Naive thymus-derived CD4-positive, alpha-beta T cell (primary cell): ENCODE data around the gene SYNDIG1L. TPM values are rescaled to one million over a fixed set of nuclear protein-coding genes. Genes with fewer than 3 reads are reported as not detected.
"Not testable (repeated sequence)": the region's sequence is repeated elsewhere in the genome, so short reads cannot be mapped to it uniquely, and the experiment has no call there.

ENCODE experiments used
- ATAC-seq: fragments of 150-1000 bp; cut with Tn5 transposase; 2 replicates; pipeline ENCODE4 v1.10.0; 2021; ENCODE audit warnings: mild to moderate bottlenecking, moderate library complexity
- CTCF ChIA-PET: fragments of 350-600 bp; sonication (Branson Sonifier 250); formaldehyde crosslinking; loops from one replicate; lab custom pipeline; 2021; ENCODE audit warnings: antibody characterized with exemption; lab: Charles Lee
- POLR2A ChIA-PET: fragments of 350-600 bp; sonication (Branson Sonifier 250); formaldehyde crosslinking; loops from one replicate; lab custom pipeline; 2021; ENCODE audit warnings: antibody characterized with exemption, inconsistent platforms; lab: Charles Lee
- DNase-seq, 9 donors: peaks; one replicate each; pipeline versions ENCODE4 v3.0.0 to v3.0.0-alpha.2; 2020 to 2022; ENCODE audit warnings: mixed read lengths in 1 of 9
- H3K27ac ChIP-seq: one replicate; pipeline ENCODE4 v1.7.0; 2013; ENCODE audit warnings: mild to moderate bottlenecking, low read depth, low read length, moderate library complexity
- H3K27me3 ChIP-seq, 2 donors: one replicate each; pipeline ENCODE4 v1.7.0; 2013; ENCODE audit warnings: low read length in 2 of 2, mild to moderate bottlenecking in 2 of 2, moderate library complexity in 2 of 2; ENCODE audit not compliant: control insufficient read depth in 2 of 2, insufficient read depth in 2 of 2
- H3K36me3 ChIP-seq, 3 experiments: 1 replicate in 2 of 3; 2 replicates in 1 of 3; pipeline ENCODE4 v1.7.0; 2013; ENCODE audit warnings: low read length in 3 of 3, mild to moderate bottlenecking in 3 of 3, moderate library complexity in 1 of 3; ENCODE audit not compliant: insufficient read depth in 3 of 3, control insufficient read depth in 2 of 3
- H3K4me1 ChIP-seq, 2 donors: one replicate each; pipeline ENCODE4 v1.7.0; 2013; ENCODE audit warnings: low read length in 2 of 2, mild to moderate bottlenecking in 2 of 2, moderate library complexity in 1 of 2; ENCODE audit not compliant: control insufficient read depth in 2 of 2, insufficient read depth in 2 of 2
- H3K4me3 ChIP-seq: 2 replicates; pipeline ENCODE4 v1.7.0; 2013; ENCODE audit warnings: mild to moderate bottlenecking, low read length
- H3K9me3 ChIP-seq, 3 experiments: 1 replicate in 2 of 3; 2 replicates in 1 of 3; pipeline ENCODE4 v1.7.0; 2013; ENCODE audit warnings: low read length in 3 of 3; ENCODE audit not compliant: control insufficient read depth in 2 of 3
- H3K27ac Mint-ChIP-seq, 9 donors: one replicate each; pipeline ENCODE4 v1.8.0; 2020 to 2022; ENCODE audit warnings: mixed read lengths in 9 of 9, mild to moderate bottlenecking in 8 of 9, moderate library complexity in 5 of 9, inconsistent platforms in 2 of 9
- H3K27me3 Mint-ChIP-seq, 5 donors: one replicate each; pipeline ENCODE4 v1.8.0; 2021 to 2022; ENCODE audit warnings: mixed read lengths in 5 of 5, mild to moderate bottlenecking in 1 of 5
- H3K36me3 Mint-ChIP-seq, 5 donors: one replicate each; pipeline ENCODE4 v1.8.0; 2020 to 2022; ENCODE audit warnings: mixed read lengths in 5 of 5, mild to moderate bottlenecking in 3 of 5, inconsistent platforms in 1 of 5
- H3K4me1 Mint-ChIP-seq, 7 donors: one replicate each; pipeline ENCODE4 v1.8.0; 2020 to 2022; ENCODE audit warnings: mixed read lengths in 7 of 7, mild to moderate bottlenecking in 3 of 7, inconsistent platforms in 1 of 7
- H3K4me3 Mint-ChIP-seq, 10 donors: one replicate each; pipeline ENCODE4 v1.8.0; 2020 to 2022; ENCODE audit warnings: mild to moderate bottlenecking in 10 of 10, mixed read lengths in 10 of 10, moderate library complexity in 6 of 10, inconsistent platforms in 2 of 10
- H3K9me3 Mint-ChIP-seq, 11 donors: one replicate each; pipeline ENCODE4 v1.8.0; 2020 to 2022; ENCODE audit warnings: mixed read lengths in 11 of 11, mild to moderate bottlenecking in 4 of 11, inconsistent platforms in 1 of 11, moderate library complexity in 1 of 11
- intact Hi-C, 2 donors: fragments of 100-400 bp; cut with micrococcal nuclease; formaldehyde crosslinking; loops; one replicate each; pipeline ENCODE4 v1.15.1; 2023
- polyA plus RNA-seq, 2 donors: library from polyadenylated mRNA; unstranded; fragments of 300-500 nt; fragmentation: Illumina TruSeq; gene quantifications; one replicate each; pipeline ENCODE4 v1.2.3, GENCODE V29; 2021
- total RNA-seq, 6 experiments: library from RNA in 5 of 6; stranded (reverse) in 5 of 6; gene quantifications; 1 replicate in 5 of 6; 2 replicates in 1 of 6; pipeline ENCODE4 v1.2.3 and lab custom pipeline; 2021 to 2026

SYNDIG1L gene
- total and polyA plus RNA-seq, 7 experiments from 2014 or later, result 0.16 TPM; not detected in 6

- Histone ChIP-seq H3K36me3 (no peaks in the 10 kb centered on the region), H3K4me1 (no peaks in the 10 kb centered on the region), H3K9me3 (no peaks in the 10 kb centered on the region), H3K4me3 (no peak overlapping the region), H3K27me3 (no peaks in the 10 kb centered on the region), H3K27ac (no peak overlapping the region)
- POLR2A ChIA-PET, result no interaction called here
- intact Hi-C loops, result no loop called here
- no peak overlapping the region for H3K4me3 Mint-ChIP-seq
- H3K27ac Mint-ChIP-seq, result no peak overlapping the region
- ATAC-seq, result no peak
- H3K36me3 Mint-ChIP-seq, result no peaks in the 10 kb centered on the region
- H3K27me3 Mint-ChIP-seq, result peaks cover 0 to 22% (median 0%) of the 10 kb centered on the region in 5 donors
- H3K9me3 Mint-ChIP-seq, result peaks cover 0 to 2% (median 0%) of the 10 kb centered on the region in 11 donors
- DNase-seq, result no peak
- CTCF ChIA-PET, result interaction anchor here (0.6 kb wide), 1 partner anchor 296 kb away, joined by 3 read pairs; no protein-coding TSS in a partner anchor
- no peaks in the 10 kb centered on the region for H3K4me1 Mint-ChIP-seq
Measured at GRCh38 chr14:74382231-74382630, 43.8 kb downstream of the SYNDIG1L start.

GRCh38 chr14:74381571-74381970, 44.4 kb downstream of the SYNDIG1L start:
- H3K27ac Mint-ChIP-seq, ATAC-seq, H3K9me3 ChIP-seq, H3K4me3 Mint-ChIP-seq, POLR2A ChIA-PET, H3K4me1 Mint-ChIP-seq, H3K9me3 Mint-ChIP-seq, H3K27me3 ChIP-seq, H3K36me3 Mint-ChIP-seq, CTCF ChIA-PET, H3K4me3 ChIP-seq, H3K4me1 ChIP-seq, intact Hi-C loops, H3K27ac ChIP-seq, DNase-seq, H3K36me3 ChIP-seq: not testable (repeated sequence)
- H3K27me3 Mint-ChIP-seq, result peaks cover 0 to 17% (median 0%) of the 10 kb centered on the region in 5 donors

GRCh38 chr14:74380845-74381244, 45.2 kb downstream of the SYNDIG1L start:
- peaks cover 0 to 12% (median 0%) of the 10 kb centered on the region in 5 donors for H3K27me3 Mint-ChIP-seq
- H3K9me3 Mint-ChIP-seq, result peaks cover 0 to 2% (median 0%) of the 10 kb centered on the region in 11 donors
- CTCF ChIA-PET, result no interaction called here
- H3K36me3 Mint-ChIP-seq, result no peaks in the 10 kb centered on the region
- H3K4me3 Mint-ChIP-seq, result no peak overlapping the region
- DNase-seq, result no peak
- no peak for ATAC-seq
- H3K4me1 Mint-ChIP-seq, result no peaks in the 10 kb centered on the region
- POLR2A ChIA-PET, result no interaction called here
- intact Hi-C loops, result no loop called here
- H3K36me3 ChIP-seq, result no peaks in the 10 kb centered on the region
- H3K27ac ChIP-seq, result no peak overlapping the region
- no peak overlapping the region for H3K27ac Mint-ChIP-seq
- H3K4me1 ChIP-seq, result no peaks in the 10 kb centered on the region
- no peaks in the 10 kb centered on the region for H3K27me3 ChIP-seq
- H3K4me3 ChIP-seq, result no peak overlapping the region
- no peaks in the 10 kb centered on the region for H3K9me3 ChIP-seq

GRCh38 chr14:74380172-74380571, 45.8 kb downstream of the SYNDIG1L start:
- no peak overlapping the region for H3K27ac Mint-ChIP-seq
- no peak for DNase-seq
- Histone ChIP-seq H3K27ac (no peak overlapping the region), H3K27me3 (no peaks in the 10 kb centered on the region), H3K36me3 (no peaks in the 10 kb centered on the region), H3K4me1 (no peaks in the 10 kb centered on the region), H3K4me3 (no peak overlapping the region), H3K9me3 (no peaks in the 10 kb centered on the region)
- ChIA-PET POLR2A (no interaction called here), CTCF (no interaction called here)
- H3K9me3 Mint-ChIP-seq, result peaks cover 0 to 2% (median 0%) of the 10 kb centered on the region in 11 donors
- ATAC-seq, result no peak
- no peak overlapping the region for H3K4me3 Mint-ChIP-seq
- H3K27me3 Mint-ChIP-seq, result peaks cover 0 to 7% (median 4%) of the 10 kb centered on the region in 5 donors
- intact Hi-C loops, result no loop called here
- H3K36me3 Mint-ChIP-seq, result no peaks in the 10 kb centered on the region
- no peaks in the 10 kb centered on the region for H3K4me1 Mint-ChIP-seq

- H3K27ac Mint-ChIP-seq, result no peak overlapping the region
- peaks cover 0 to 4% (median 0%) of the 10 kb centered on the region in 5 donors for H3K27me3 Mint-ChIP-seq
- Histone ChIP-seq H3K27me3 (no peaks in the 10 kb centered on the region), H3K36me3 (no peaks in the 10 kb centered on the region), H3K4me1 (no peaks in the 10 kb centered on the region), H3K4me3 (no peak overlapping the region), H3K9me3 (no peaks in the 10 kb centered on the region), H3K27ac (no peak overlapping the region)
- no peak for DNase-seq
- ATAC-seq, result no peak
- H3K4me3 Mint-ChIP-seq, result no peak overlapping the region
- H3K9me3 Mint-ChIP-seq, result peaks cover 0 to 2% (median 0%) of the 10 kb centered on the region in 11 donors
- no peaks in the 10 kb centered on the region for H3K36me3 Mint-ChIP-seq
- POLR2A ChIA-PET, result no interaction called here
- no peaks in the 10 kb centered on the region for H3K4me1 Mint-ChIP-seq
- CTCF ChIA-PET, result no interaction called here
- intact Hi-C loops, result no loop called here
Measured at GRCh38 chr14:74377976-74378690, 47.9 kb downstream of the SYNDIG1L start.

GRCh38 chr14:74368441-74368840, 57.6 kb downstream of the SYNDIG1L start:
- intact Hi-C loops, result no loop called here
- Histone ChIP-seq H3K9me3 (no peaks in the 10 kb centered on the region), H3K4me3 (no peak overlapping the region), H3K36me3 (no peaks in the 10 kb centered on the region), H3K27ac (no peak overlapping the region), H3K4me1 (no peaks in the 10 kb centered on the region), H3K27me3 (no peaks in the 10 kb centered on the region)
- DNase-seq (no peak), ATAC-seq (no peak)
- no peak overlapping the region for H3K4me3 Mint-ChIP-seq
- H3K27me3 Mint-ChIP-seq, result peaks cover 0 to 10% (median 10%) of the 10 kb centered on the region in 5 donors
- H3K36me3 Mint-ChIP-seq, result no peaks in the 10 kb centered on the region
- no peaks in the 10 kb centered on the region for H3K9me3 Mint-ChIP-seq
- no peaks in the 10 kb centered on the region for H3K4me1 Mint-ChIP-seq
- ChIA-PET CTCF (interaction anchor here (0.6 to 1.0 kb wide), 2 partner anchors 10 to 897 kb away, joined by 3 to 9 read pairs; no protein-coding TSS in a partner anchor), POLR2A (no interaction called here)
- no peak overlapping the region for H3K27ac Mint-ChIP-seq

- peaks cover 0 to 10% (median 10%) of the 10 kb centered on the region in 5 donors for H3K27me3 Mint-ChIP-seq
- CTCF ChIA-PET, result interaction anchor here (0.6 to 1.0 kb wide), 2 partner anchors 10 to 896 kb away, joined by 3 to 9 read pairs; no protein-coding TSS in a partner anchor
- intact Hi-C loops, result no loop called here
- no peaks in the 10 kb centered on the region for H3K36me3 ChIP-seq
- H3K4me3 Mint-ChIP-seq, result no peak overlapping the region
- ATAC-seq, result no peak
- H3K27ac ChIP-seq, result no peak overlapping the region
- H3K27me3 ChIP-seq, result no peaks in the 10 kb centered on the region
- no peaks in the 10 kb centered on the region for H3K9me3 Mint-ChIP-seq
- no peak for DNase-seq
- no peaks in the 10 kb centered on the region for H3K36me3 Mint-ChIP-seq
- H3K4me1 ChIP-seq, result no peaks in the 10 kb centered on the region
- POLR2A ChIA-PET, result no interaction called here
- H3K4me1 Mint-ChIP-seq, result no peaks in the 10 kb centered on the region
- no peak overlapping the region for H3K27ac Mint-ChIP-seq
- no peak overlapping the region for H3K4me3 ChIP-seq
- no peaks in the 10 kb centered on the region for H3K9me3 ChIP-seq
Measured at GRCh38 chr14:74368026-74368425, 58.0 kb downstream of the SYNDIG1L start.
